Panc1 (cell line): ENCODE measurements around the gene ANKRD13D.

ENCODE experiments used
- POLR2AphosphoS5 ChIP-seq: IDR thresholded peaks from 2 replicates; pipeline ENCODE4 v1.6.1; 2012; ENCODE audit warnings: mild to moderate bottlenecking, low read depth, low read length, moderate library complexity
- SIN3A ChIP-seq: IDR thresholded peaks from 2 replicates; pipeline ENCODE4 v1.6.1; 2012; ENCODE audit warnings: low read depth, mild to moderate bottlenecking, low read length, moderate library complexity, borderline replicate concordance; ENCODE audit not compliant: insufficient read depth
- TCF7L2 ChIP-seq: IDR thresholded peaks from 2 replicates; pipeline ENCODE4 v1.6.1; 2011; ENCODE audit warnings: mild to moderate bottlenecking, low read depth, low read length, inconsistent platforms
- TF ChIP-seq, protein P1 (sequence below): fragments of 450-650 bp; IDR thresholded peaks from 2 replicates; pipeline ENCODE4 v1.5.1; 2017; ENCODE audit warnings: mild to moderate bottlenecking
- TF ChIP-seq, protein P2 (sequence below), 2 experiments: IDR thresholded peaks; 2 replicates each; pipeline ENCODE4 v1.6.1; 2011 to 2012; ENCODE audit warnings: low read depth in 2 of 2, control low read depth in 1 of 2, low read length in 1 of 2, mild to moderate bottlenecking in 1 of 2, moderate library complexity in 1 of 2; ENCODE audit not compliant: insufficient read depth in 1 of 2

DNA sequence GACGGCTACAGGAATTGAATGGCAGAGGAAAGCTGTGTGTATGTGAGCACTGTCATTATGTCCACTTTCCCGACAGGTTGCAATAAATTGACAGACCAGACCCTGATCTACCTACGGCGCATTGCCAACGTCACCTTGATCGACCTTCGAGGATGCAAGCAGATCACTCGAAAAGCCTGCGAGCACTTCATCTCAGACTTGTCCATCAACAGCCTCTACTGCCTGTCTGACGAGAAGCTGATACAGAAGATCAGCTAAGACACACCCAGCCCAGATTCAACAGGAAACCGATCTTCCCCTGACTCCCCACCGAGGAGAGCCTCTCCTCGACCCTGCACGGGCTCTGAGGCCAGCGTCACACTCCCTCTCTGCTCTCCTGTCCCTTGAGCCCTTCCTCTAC, 34.3 kb upstream of the ANKRD13D start:
- TF ChIP-seq, protein P1, sequence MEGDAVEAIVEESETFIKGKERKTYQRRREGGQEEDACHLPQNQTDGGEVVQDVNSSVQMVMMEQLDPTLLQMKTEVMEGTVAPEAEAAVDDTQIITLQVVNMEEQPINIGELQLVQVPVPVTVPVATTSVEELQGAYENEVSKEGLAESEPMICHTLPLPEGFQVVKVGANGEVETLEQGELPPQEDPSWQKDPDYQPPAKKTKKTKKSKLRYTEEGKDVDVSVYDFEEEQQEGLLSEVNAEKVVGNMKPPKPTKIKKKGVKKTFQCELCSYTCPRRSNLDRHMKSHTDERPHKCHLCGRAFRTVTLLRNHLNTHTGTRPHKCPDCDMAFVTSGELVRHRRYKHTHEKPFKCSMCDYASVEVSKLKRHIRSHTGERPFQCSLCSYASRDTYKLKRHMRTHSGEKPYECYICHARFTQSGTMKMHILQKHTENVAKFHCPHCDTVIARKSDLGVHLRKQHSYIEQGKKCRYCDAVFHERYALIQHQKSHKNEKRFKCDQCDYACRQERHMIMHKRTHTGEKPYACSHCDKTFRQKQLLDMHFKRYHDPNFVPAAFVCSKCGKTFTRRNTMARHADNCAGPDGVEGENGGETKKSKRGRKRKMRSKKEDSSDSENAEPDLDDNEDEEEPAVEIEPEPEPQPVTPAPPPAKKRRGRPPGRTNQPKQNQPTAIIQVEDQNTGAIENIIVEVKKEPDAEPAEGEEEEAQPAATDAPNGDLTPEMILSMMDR: no peak
- TF ChIP-seq, protein P2, sequence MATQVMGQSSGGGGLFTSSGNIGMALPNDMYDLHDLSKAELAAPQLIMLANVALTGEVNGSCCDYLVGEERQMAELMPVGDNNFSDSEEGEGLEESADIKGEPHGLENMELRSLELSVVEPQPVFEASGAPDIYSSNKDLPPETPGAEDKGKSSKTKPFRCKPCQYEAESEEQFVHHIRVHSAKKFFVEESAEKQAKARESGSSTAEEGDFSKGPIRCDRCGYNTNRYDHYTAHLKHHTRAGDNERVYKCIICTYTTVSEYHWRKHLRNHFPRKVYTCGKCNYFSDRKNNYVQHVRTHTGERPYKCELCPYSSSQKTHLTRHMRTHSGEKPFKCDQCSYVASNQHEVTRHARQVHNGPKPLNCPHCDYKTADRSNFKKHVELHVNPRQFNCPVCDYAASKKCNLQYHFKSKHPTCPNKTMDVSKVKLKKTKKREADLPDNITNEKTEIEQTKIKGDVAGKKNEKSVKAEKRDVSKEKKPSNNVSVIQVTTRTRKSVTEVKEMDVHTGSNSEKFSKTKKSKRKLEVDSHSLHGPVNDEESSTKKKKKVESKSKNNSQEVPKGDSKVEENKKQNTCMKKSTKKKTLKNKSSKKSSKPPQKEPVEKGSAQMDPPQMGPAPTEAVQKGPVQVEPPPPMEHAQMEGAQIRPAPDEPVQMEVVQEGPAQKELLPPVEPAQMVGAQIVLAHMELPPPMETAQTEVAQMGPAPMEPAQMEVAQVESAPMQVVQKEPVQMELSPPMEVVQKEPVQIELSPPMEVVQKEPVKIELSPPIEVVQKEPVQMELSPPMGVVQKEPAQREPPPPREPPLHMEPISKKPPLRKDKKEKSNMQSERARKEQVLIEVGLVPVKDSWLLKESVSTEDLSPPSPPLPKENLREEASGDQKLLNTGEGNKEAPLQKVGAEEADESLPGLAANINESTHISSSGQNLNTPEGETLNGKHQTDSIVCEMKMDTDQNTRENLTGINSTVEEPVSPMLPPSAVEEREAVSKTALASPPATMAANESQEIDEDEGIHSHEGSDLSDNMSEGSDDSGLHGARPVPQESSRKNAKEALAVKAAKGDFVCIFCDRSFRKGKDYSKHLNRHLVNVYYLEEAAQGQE (IDR thresholded peaks at IDR 0.05; ENCODE audit: insufficient read depth in 1 of 2, low read depth in 2 of 2, low read length in 1 of 2): no peak
- TF ChIP-seq SIN3A (no peak), POLR2AphosphoS5 (no peak), TCF7L2 (no peak)
